ENCODE results near the gene NLRP6. TPM values are rescaled to one million over a fixed set of nuclear protein-coding genes. Genes with fewer than 3 reads are reported as not detected.
"Not testable (repeated sequence)": the region's sequence is repeated elsewhere in the genome, so short reads cannot be mapped to it uniquely, and the experiment has no call there.

The NLRP6 gene
- total RNA-seq, 3 donors from 2014 or later: 0.33 to 3.2 (median 1.2) TPM

DNA sequence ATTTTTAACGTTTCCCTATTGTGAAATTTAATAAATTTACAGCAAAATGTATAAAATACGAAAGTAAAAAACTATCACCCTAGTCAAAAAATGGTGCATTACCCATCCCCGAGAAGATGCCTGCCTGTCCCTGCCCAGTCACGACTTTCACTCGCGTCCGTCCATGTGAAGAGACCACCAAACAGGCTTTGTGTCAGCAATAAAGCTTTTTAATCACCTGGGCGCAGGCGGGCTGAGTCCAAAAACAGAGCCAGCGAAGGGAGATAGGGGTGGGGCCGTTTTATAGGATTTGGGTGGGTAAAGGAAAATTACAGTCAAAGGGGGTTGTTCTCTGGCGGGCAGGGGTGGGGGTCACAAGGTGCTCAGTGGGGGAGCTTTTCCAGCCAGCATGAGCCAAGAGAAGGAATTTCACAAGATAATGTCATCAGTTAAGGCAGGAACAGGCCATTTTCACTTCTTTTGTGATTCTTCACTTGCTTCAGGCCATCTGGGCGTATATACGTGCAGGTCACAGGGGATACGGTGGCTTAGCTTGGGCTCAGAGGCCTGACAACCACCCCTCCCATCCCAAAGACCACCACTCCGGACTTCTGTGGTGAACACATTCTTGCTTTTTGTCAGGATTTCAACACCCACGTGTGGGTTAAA, 55.5 kb downstream of the NLRP6 start:
- not testable (repeated sequence) for DNase-seq; H3K27me3 Mint-ChIP-seq (ENCODE audit: low read depth); H3K9me3 Mint-ChIP-seq; ATAC-seq; H3K36me3 Mint-ChIP-seq (ENCODE audit: insufficient read depth); H3K4me3 Mint-ChIP-seq
- H3K4me1 Mint-ChIP-seq (ENCODE audit: low read depth): peaks cover 55% of the 10 kb centered on the region

DNA sequence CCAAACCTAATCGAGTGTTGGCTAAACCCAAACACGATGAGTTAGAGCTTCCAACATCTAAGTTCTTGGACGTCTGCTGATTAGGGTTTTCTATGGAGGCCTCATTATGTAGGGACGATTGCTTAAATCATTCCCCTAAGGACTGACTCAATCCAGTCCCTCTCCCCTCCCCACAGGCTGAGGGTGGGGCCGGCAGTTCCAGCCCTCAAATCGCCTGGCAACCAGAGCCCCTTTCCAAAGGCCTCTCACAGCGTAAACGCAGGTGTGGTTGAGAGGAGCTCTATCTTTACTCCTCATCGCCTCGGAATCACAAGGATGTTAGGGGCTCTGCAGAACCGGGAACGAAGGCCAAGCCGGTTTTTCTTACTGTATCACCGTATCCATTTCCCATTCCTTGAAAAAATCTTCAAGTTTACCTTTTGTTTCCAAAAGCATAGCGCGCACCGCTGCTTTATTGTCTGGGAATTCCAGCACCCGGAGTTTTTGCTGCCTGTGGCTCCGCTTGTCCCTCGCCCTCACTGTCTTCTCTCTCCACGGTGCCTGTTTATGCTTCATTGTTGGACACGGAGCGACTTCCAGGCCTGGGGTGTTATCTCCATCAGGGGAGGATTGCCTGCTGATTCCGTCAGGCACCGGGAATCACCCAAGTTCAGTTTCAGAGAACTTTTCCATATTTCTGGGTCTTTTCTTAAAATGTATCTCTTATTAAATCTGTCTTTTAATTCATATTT, 56.2 kb downstream of the NLRP6 start:
- H3K9me3 Mint-ChIP-seq: no peaks in the 10 kb centered on the region
- no peak for DNase-seq
- H3K4me1 Mint-ChIP-seq (ENCODE audit: low read depth): peaks cover 50% of the 10 kb centered on the region
- H3K36me3 Mint-ChIP-seq (ENCODE audit: insufficient read depth): no peaks in the 10 kb centered on the region
- ATAC-seq: no peak
- H3K4me3 Mint-ChIP-seq: no peak overlapping the region
- no peaks in the 10 kb centered on the region for H3K27me3 Mint-ChIP-seq (ENCODE audit: low read depth)

Other genes with a start within 250 kb of the NLRP6 start
- gene SCGB1C1, start 85.3 kb upstream of the NLRP6 start, total RNA-seq: not detected
- gene BET1L, start 71.0 kb upstream of the NLRP6 start, total RNA-seq: 10 to 100 TPM; 41.1 to 46.1 (median 42.6) TPM
- 100 to 1,000 TPM; 145 to 152 (median 151) TPM for gene RIC8A, start 70.7 kb upstream of the NLRP6 start, total RNA-seq
- gene SIRT3, start 42.1 kb upstream of the NLRP6 start, total RNA-seq: 10 to 100 TPM in 1 of 3 donors, 1 to 10 TPM in 2; 7.0 to 12.6 (median 8.3) TPM
- gene PSMD13, start 41.4 kb upstream of the NLRP6 start, total RNA-seq: 100 to 1,000 TPM; 348 to 399 (median 390) TPM
- gene PGGHG, start 10.7 kb downstream of the NLRP6 start, total RNA-seq: 10 to 100 TPM; 16.6 to 76.3 (median 28.3) TPM
- not detected for gene IFITM5, start 21.1 kb downstream of the NLRP6 start, total RNA-seq
- gene IFITM2, start 29.4 kb downstream of the NLRP6 start, total RNA-seq: 100 to 1,000 TPM; 197 to 257 (median 231) TPM
- gene IFITM1, start 35.6 kb downstream of the NLRP6 start, total RNA-seq: 100 to 1,000 TPM in 2 of 3 donors, 10 to 100 TPM in 1; 99.3 to 144 (median 120) TPM
- 10 to 100 TPM in 2 of 3 donors, 1 to 10 TPM in 1; 5.3 to 24.6 (median 20.4) TPM for gene IFITM3, start 42.5 kb downstream of the NLRP6 start, total RNA-seq
- gene B4GALNT4, start 91.1 kb downstream of the NLRP6 start, total RNA-seq: 1 to 10 TPM; 3.8 to 6.1 (median 5.5) TPM
- under 1 TPM; 0.11 to 0.40 (median 0.16) TPM for gene PKP3, start 115.8 kb downstream of the NLRP6 start, total RNA-seq
- 10 to 100 TPM; 26.7 to 29.3 (median 29.2) TPM for gene SIGIRR, start 136.6 kb downstream of the NLRP6 start, total RNA-seq
- 10 to 100 TPM; 16.5 to 21.7 (median 20.4) TPM for gene ANO9, start 163.6 kb downstream of the NLRP6 start, total RNA-seq
- 10 to 100 TPM; 25.7 to 30.9 (median 29.1) TPM for gene PTDSS2, start 171.9 kb downstream of the NLRP6 start, total RNA-seq
- gene RNH1, start 228.8 kb downstream of the NLRP6 start, total RNA-seq: 100 to 1,000 TPM; 159 to 172 (median 160) TPM

All from activated T-cell treated with anti-CD3 and anti-CD28 coated beads, Interleukin-2, amount 50 U/mL, for 4 hours (primary cell).